Measurements from ENCODE around the gene RREB1. TPM values are rescaled to one million over a fixed set of nuclear protein-coding genes. Genes with fewer than 3 reads are reported as not detected.

Gene RREB1
- total RNA-seq, 6 donors from 2014 or later: 44.2 to 112 (median 60.5) TPM

- ATAC-seq (ENCODE audit: low FRiP score in 2 of 2) (peak in 1 of 2 donors; percentile 34), DNase-seq (peak in 1 of 2 donors; percentile 29)
- Histone ChIP-seq H3K4me3 (no peak overlapping the region), H3K9me3 (no peaks in the 10 kb centered on the region), H3K4me1 (peaks cover 62 to 74% (median 68%) of the 10 kb centered on the region in 4 donors), H3K27ac (peak overlapping the region; percentile 49 to 76 (median 64)), H3K27me3 (no peaks in the 10 kb centered on the region), H3K36me3 (no peaks in the 10 kb centered on the region)
- 30 to 33% methylated on average over 3 of the region's 3 CpGs for WGBS, 2 donors
- TF ChIP-seq EP300 (IDR thresholded peaks at IDR 0.05): no peak
- peak in 1 of 2 donors; percentile 40 for TF ChIP-seq POLR2AphosphoS5 (IDR thresholded peaks at IDR 0.05)
- TF ChIP-seq CTCF (IDR thresholded peaks at IDR 0.05): no peak
Observed at GRCh38 chr6:7169296-7169721, 61.5 kb downstream of the RREB1 start.

GRCh38 chr6:7170117-7170732, 62.5 kb downstream of the RREB1 start:
- H3K27me3 ChIP-seq: no peaks in the 10 kb centered on the region
- H3K27ac ChIP-seq: peak overlapping the region; percentile 4 to 76 (median 64)
- ATAC-seq (ENCODE audit: low FRiP score in 2 of 2) (no peak), DNase-seq (no peak)
- H3K9me3 ChIP-seq: no peaks in the 10 kb centered on the region
- H3K4me3 ChIP-seq: no peak overlapping the region
- H3K4me1 ChIP-seq: peaks cover 55 to 66% (median 62%) of the 10 kb centered on the region in 4 donors
- TF ChIP-seq POLR2A (IDR thresholded peaks at IDR 0.05): no peak
- TF ChIP-seq POLR2AphosphoS5 (IDR thresholded peaks at IDR 0.05): no peak
- no peak for TF ChIP-seq CTCF (IDR thresholded peaks at IDR 0.05)
- no peak for TF ChIP-seq EP300 (IDR thresholded peaks at IDR 0.05)
- 87 to 88% methylated on average over 6 of the region's 6 CpGs for WGBS, 2 donors
- H3K36me3 ChIP-seq: no peaks in the 10 kb centered on the region

GRCh38 chr6:7171119-7171518, 63.4 kb downstream of the RREB1 start:
- H3K27me3 ChIP-seq: no peaks in the 10 kb centered on the region
- peak overlapping the region in 1 of 4 donors; percentile 75 for H3K27ac ChIP-seq
- no peak for TF ChIP-seq POLR2A (IDR thresholded peaks at IDR 0.05)
- no peak for TF ChIP-seq EP300 (IDR thresholded peaks at IDR 0.05)
- TF ChIP-seq CTCF (IDR thresholded peaks at IDR 0.05): no peak
- no peak for TF ChIP-seq POLR2AphosphoS5 (IDR thresholded peaks at IDR 0.05)
- H3K9me3 ChIP-seq: no peaks in the 10 kb centered on the region
- H3K4me3 ChIP-seq: no peak overlapping the region
- DNase-seq: no peak
- peaks cover 55 to 65% (median 59%) of the 10 kb centered on the region in 4 donors for H3K4me1 ChIP-seq
- no peak for ATAC-seq (ENCODE audit: low FRiP score in 2 of 2)
- WGBS, 2 donors: 86 to 87% methylated on average over 10 of the region's 10 CpGs
- H3K36me3 ChIP-seq: no peaks in the 10 kb centered on the region

GRCh38 chr6:7171733-7172132, 64.0 kb downstream of the RREB1 start:
- ATAC-seq (ENCODE audit: low FRiP score in 2 of 2): no peak
- Histone ChIP-seq H3K27me3 (no peaks in the 10 kb centered on the region), H3K9me3 (no peaks in the 10 kb centered on the region), H3K4me1 (peaks cover 50 to 65% (median 54%) of the 10 kb centered on the region in 4 donors), H3K27ac (no peak overlapping the region), H3K36me3 (no peaks in the 10 kb centered on the region), H3K4me3 (no peak overlapping the region)
- no peak for DNase-seq
- 91 to 95% methylated on average over 5 of the region's 5 CpGs for WGBS, 2 donors
- TF ChIP-seq POLR2A (IDR thresholded peaks at IDR 0.05) (no peak), POLR2AphosphoS5 (IDR thresholded peaks at IDR 0.05) (no peak), EP300 (IDR thresholded peaks at IDR 0.05) (no peak), CTCF (IDR thresholded peaks at IDR 0.05) (no peak)

- Histone ChIP-seq H3K27ac (peak overlapping the region in 2 of 4 donors; percentile 13 to 32), H3K9me3 (no peaks in the 10 kb centered on the region), H3K4me3 (no peak overlapping the region), H3K27me3 (no peaks in the 10 kb centered on the region), H3K36me3 (peaks cover 0 to 4% (median 0%) of the 10 kb centered on the region in 4 donors), H3K4me1 (peaks cover 41 to 58% (median 47%) of the 10 kb centered on the region in 4 donors)
- TF ChIP-seq CTCF (IDR thresholded peaks at IDR 0.05): no peak
- no peak for TF ChIP-seq EP300 (IDR thresholded peaks at IDR 0.05)
- TF ChIP-seq POLR2A (IDR thresholded peaks at IDR 0.05): no peak
- no peak for TF ChIP-seq POLR2AphosphoS5 (IDR thresholded peaks at IDR 0.05)
- ATAC-seq (ENCODE audit: low FRiP score in 2 of 2): peak in 1 of 2 donors; percentile 23
- 45 to 54% methylated on average over 5 to 7 of the region's 7 CpGs for WGBS, 2 donors
- DNase-seq: peak in 1 of 2 donors; percentile 15
Observed at GRCh38 chr6:7172649-7173048, 64.9 kb downstream of the RREB1 start.

Data from upper lobe of left lung (tissue), 6 donors.